ENCODE results near the gene DAB1.

DAB1 gene

GRCh38 chr1:57311006-57311405, 112.9 kb downstream of the DAB1 start:
- TF ChIP-seq CTCF (IDR thresholded peaks at IDR 0.05; ENCODE audit: extremely low read depth, insufficient read depth, missing control alignments) = no peak
- in situ Hi-C loops (cut with MboI; ENCODE audit: low pct_unique_long_range_greater_than_20kb, low sequenced_read_pairs, unreplicated experiment) = no loop called here
- no peak for DNase-seq (ENCODE audit: low spot score)

- no peak for TF ChIP-seq CTCF (IDR thresholded peaks at IDR 0.05; ENCODE audit: extremely low read depth, insufficient read depth, missing control alignments)
- DNase-seq (ENCODE audit: low spot score) = no peak
- in situ Hi-C loops (cut with MboI; ENCODE audit: low pct_unique_long_range_greater_than_20kb, low sequenced_read_pairs, unreplicated experiment) = no loop called here
Observed at GRCh38 chr1:57309630-57310029, 114.2 kb downstream of the DAB1 start.

DNA sequence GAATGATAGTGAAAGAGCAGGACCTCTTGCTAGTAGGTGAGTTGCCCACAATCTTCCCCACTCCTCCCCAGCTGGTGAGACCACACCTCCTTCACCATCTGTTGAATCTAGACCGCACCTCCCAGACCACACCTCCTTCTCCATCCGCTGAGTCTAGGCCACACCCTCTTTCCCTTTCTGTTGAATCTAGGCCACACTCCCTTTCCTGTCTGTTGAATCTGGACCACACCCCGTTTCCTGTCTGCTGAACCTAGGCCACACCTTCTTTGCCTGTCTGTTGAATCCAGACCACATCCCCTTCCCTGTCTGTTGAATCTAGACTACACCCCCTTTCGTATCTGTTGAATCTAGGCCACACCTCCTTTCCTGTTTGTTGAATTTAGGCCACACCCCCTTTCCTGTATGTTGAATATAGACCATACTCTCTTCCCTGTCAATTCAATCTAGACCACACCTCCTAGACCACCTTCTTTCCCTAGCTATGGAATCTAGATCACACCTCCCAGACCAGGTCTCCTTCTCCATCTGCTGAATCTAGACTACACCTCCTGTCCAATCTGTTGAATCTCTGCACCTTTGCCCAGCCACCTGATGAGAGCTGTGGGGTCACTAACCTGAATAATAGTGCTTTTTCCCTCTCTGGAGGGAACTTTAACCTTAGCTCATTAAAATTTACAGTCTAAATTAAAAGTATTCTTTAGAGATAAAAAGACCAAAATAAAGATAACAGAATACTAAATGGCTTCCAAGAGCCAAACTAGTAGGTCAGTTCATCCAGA, 116.3 kb downstream of the DAB1 start:
- in situ Hi-C loops (cut with MboI; ENCODE audit: low pct_unique_long_range_greater_than_20kb, low sequenced_read_pairs, unreplicated experiment) = no loop called here
- no peak for TF ChIP-seq CTCF (IDR thresholded peaks at IDR 0.05; ENCODE audit: extremely low read depth, insufficient read depth, missing control alignments)
- DNase-seq (ENCODE audit: low spot score) = no peak

- no peak for DNase-seq (ENCODE audit: low spot score)
- in situ Hi-C loops (cut with MboI; ENCODE audit: low pct_unique_long_range_greater_than_20kb, low sequenced_read_pairs, unreplicated experiment) = no loop called here
- no peak for TF ChIP-seq CTCF (IDR thresholded peaks at IDR 0.05; ENCODE audit: extremely low read depth, insufficient read depth, missing control alignments)
Observed at GRCh38 chr1:57304591-57304990, 119.3 kb downstream of the DAB1 start.

GRCh38 chr1:57302812-57303596, 120.9 kb downstream of the DAB1 start:
- in situ Hi-C loops (cut with MboI; ENCODE audit: low pct_unique_long_range_greater_than_20kb, low sequenced_read_pairs, unreplicated experiment) = no loop called here

DNA sequence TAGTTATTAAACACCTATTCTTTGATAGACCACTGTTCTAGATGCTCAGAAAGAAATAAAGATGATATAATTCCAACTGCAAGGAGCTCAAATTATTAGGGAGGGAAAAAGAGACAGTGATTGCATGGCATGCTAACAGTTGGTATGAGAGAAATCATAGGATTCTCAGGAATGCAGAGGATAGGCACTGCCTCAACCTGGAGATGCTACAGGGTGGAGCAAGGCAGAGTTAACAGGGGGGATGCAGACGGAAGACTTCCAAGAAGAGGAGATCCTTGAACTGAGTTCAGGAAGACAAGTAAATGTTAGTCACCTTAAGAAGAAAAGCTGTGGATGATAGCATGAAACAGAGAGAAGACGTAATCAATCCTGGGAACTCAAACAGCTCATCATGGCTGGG, 123.7 kb downstream of the DAB1 start:
- in situ Hi-C loops (cut with MboI; ENCODE audit: low pct_unique_long_range_greater_than_20kb, low sequenced_read_pairs, unreplicated experiment) = no loop called here
- no peak for TF ChIP-seq CTCF (IDR thresholded peaks at IDR 0.05; ENCODE audit: extremely low read depth, insufficient read depth, missing control alignments)
- no peak for DNase-seq (ENCODE audit: low spot score)

More at GRCh38 chr1:57302812-57303596, 120.9 kb downstream of the DAB1 start:
- no peak for TF ChIP-seq CTCF (IDR thresholded peaks at IDR 0.05; ENCODE audit: extremely low read depth, insufficient read depth, missing control alignments)
- DNase-seq (ENCODE audit: low spot score) = no peak

Measured in GM13977 (cell line).